T-helper 2 cell treated with Interferon-gamma antibody and Interleukin-4, amounts not matched to agents 5 μg/mL and 100 μg/mL, for 36 hours (primary cell): ENCODE measurements around the gene MBTD1.

ENCODE experiments used
- DNase-seq: peaks from one replicate; pipeline ENCODE4 v3.0.0; 2021; ENCODE audit warnings: low spot score
- H3K27ac Mint-ChIP-seq: one replicate; pipeline ENCODE4 v1.8.0; 2021; ENCODE audit warnings: mild to moderate bottlenecking, mixed read lengths
- H3K27me3 Mint-ChIP-seq: one replicate; pipeline ENCODE4 v1.8.0; 2021; ENCODE audit warnings: low read depth, mixed read lengths
- H3K36me3 Mint-ChIP-seq: one replicate; pipeline ENCODE4 v1.8.0; 2021; ENCODE audit warnings: low read depth, mixed read lengths
- H3K4me1 Mint-ChIP-seq: one replicate; pipeline ENCODE4 v1.8.0; 2021; ENCODE audit warnings: low read depth, mixed read lengths
- H3K4me3 Mint-ChIP-seq: one replicate; pipeline ENCODE4 v1.8.0; 2022; ENCODE audit warnings: mild to moderate bottlenecking, moderate library complexity, mixed read lengths
- H3K9me3 Mint-ChIP-seq: one replicate; pipeline ENCODE4 v1.8.0; 2021; ENCODE audit warnings: mixed read lengths

MBTD1 gene

GRCh38 chr17:51161541-51161940, 98.3 kb downstream of the MBTD1 start:
- Mint-ChIP-seq H3K36me3 (peaks cover 45% of the 10 kb centered on the region), H3K4me1 (peaks cover 14% of the 10 kb centered on the region), H3K4me3 (no peak overlapping the region), H3K9me3 (no peaks in the 10 kb centered on the region), H3K27ac (no peak overlapping the region), H3K27me3 (no peaks in the 10 kb centered on the region)
- DNase-seq = no peak

GRCh38 chr17:51159604-51160003, 100.2 kb downstream of the MBTD1 start:
- no peak for DNase-seq
- no peak overlapping the region for H3K4me3 Mint-ChIP-seq
- H3K27ac Mint-ChIP-seq = no peak overlapping the region
- peaks cover 10% of the 10 kb centered on the region for H3K4me1 Mint-ChIP-seq
- H3K27me3 Mint-ChIP-seq = no peaks in the 10 kb centered on the region
- H3K36me3 Mint-ChIP-seq = peaks cover 49% of the 10 kb centered on the region
- no peaks in the 10 kb centered on the region for H3K9me3 Mint-ChIP-seq

DNA sequence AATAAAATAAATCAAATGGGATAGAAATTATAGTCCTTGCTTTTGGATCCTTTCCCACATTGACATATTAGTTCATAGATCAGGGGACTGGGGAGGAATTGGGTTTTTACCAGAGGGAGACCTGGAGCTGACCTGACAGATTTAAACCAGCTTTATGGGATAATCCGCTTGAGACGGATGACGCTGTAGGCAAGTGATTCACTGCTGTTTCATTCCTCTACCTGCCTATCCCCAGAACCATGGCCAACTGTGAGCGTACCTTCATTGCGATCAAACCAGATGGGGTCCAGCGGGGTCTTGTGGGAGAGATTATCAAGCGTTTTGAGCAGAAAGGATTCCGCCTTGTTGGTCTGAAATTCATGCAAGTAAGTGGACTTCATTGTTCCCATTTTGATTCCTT, 104.4 kb downstream of the MBTD1 start:
- Mint-ChIP-seq H3K27ac (no peak overlapping the region), H3K4me3 (peak overlapping the region; percentile 39)

DNA sequence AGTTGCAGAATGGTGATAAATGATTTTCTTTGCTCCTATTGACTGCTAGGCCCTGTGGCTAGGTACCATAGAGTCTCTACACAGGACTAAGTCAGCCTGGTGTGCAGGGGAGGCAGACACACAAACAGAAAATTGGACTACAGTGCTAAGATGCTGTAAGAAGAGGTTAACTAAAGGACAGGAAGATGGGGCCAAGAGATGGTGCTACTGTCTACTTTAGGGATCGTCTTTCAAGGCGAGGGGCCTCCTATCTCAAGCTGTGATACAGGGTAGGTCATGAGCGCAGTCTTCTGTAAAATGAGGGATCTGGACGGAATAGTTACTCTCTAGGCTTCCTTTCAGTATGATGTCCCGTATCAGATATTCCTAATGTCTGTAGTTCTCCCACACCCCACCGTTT, 105.7 kb downstream of the MBTD1 start:
- DNase-seq = no peak
- Mint-ChIP-seq H3K27me3 (no peaks in the 10 kb centered on the region), H3K9me3 (no peaks in the 10 kb centered on the region), H3K4me1 (peaks cover 13% of the 10 kb centered on the region), H3K4me3 (no peak overlapping the region), H3K27ac (no peak overlapping the region), H3K36me3 (peaks cover 20% of the 10 kb centered on the region)

More for the DNA sequence above, 104.4 kb downstream of the MBTD1 start:
- Mint-ChIP-seq H3K9me3 (no peaks in the 10 kb centered on the region), H3K4me1 (peaks cover 13% of the 10 kb centered on the region), H3K36me3 (peaks cover 28% of the 10 kb centered on the region), H3K27me3 (no peaks in the 10 kb centered on the region)
- DNase-seq = no peak

- peaks cover 19% of the 10 kb centered on the region for H3K36me3 Mint-ChIP-seq
- no peak within 1 kb of the TSS for H3K27ac Mint-ChIP-seq
- H3K27me3 Mint-ChIP-seq = no peaks in the 10 kb centered on the region
- peak; percentile 99 for DNase-seq
- H3K9me3 Mint-ChIP-seq = no peaks in the 10 kb centered on the region
- peaks cover 13% of the 10 kb centered on the region for H3K4me1 Mint-ChIP-seq
- no peak within 1 kb of the TSS for H3K4me3 Mint-ChIP-seq
Measured at GRCh38 chr17:51153210-51154072, 106.4 kb downstream of the MBTD1 start, which contains the start of gene NME1. TSS of gene NME1 (plus strand) at chr17:51153559. CDS start at chr17:51155655, 2,096 bp downstream.

DNA sequence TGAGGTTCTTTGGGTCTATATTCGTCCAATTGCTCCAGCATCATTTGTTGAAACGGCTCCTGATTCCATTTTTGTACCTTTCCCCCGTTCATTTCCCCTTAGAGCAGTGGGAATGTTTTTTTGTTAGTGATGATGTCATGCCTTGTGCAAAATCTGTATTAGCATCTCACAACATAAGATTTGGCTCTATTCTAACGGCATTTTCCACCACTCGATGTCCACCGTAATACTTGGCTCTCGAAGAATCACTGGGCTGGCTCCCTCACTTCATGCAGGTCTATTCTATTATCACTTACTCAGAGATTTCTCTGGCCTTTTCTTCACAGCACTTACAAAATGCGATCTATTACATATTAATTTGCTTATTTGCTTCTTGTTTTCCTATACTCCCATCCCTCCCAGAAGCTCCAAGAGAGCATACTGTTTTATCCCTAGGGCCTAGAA, 107.1 kb downstream of the MBTD1 start:
- H3K4me3 Mint-ChIP-seq = no peak overlapping the region
- H3K4me1 Mint-ChIP-seq = peaks cover 13% of the 10 kb centered on the region
- no peak overlapping the region for H3K27ac Mint-ChIP-seq
- H3K36me3 Mint-ChIP-seq = peaks cover 18% of the 10 kb centered on the region
- no peaks in the 10 kb centered on the region for H3K9me3 Mint-ChIP-seq
- H3K27me3 Mint-ChIP-seq = no peaks in the 10 kb centered on the region
- peak; percentile 16 for DNase-seq

GRCh38 chr17:51150932-51151331, 108.9 kb downstream of the MBTD1 start:
- peaks cover 11% of the 10 kb centered on the region for H3K4me1 Mint-ChIP-seq
- DNase-seq = no peak
- no peaks in the 10 kb centered on the region for H3K9me3 Mint-ChIP-seq
- H3K27ac Mint-ChIP-seq = no peak overlapping the region
- H3K27me3 Mint-ChIP-seq = no peaks in the 10 kb centered on the region
- peaks cover 6% of the 10 kb centered on the region for H3K36me3 Mint-ChIP-seq
- no peak overlapping the region for H3K4me3 Mint-ChIP-seq

DNA sequence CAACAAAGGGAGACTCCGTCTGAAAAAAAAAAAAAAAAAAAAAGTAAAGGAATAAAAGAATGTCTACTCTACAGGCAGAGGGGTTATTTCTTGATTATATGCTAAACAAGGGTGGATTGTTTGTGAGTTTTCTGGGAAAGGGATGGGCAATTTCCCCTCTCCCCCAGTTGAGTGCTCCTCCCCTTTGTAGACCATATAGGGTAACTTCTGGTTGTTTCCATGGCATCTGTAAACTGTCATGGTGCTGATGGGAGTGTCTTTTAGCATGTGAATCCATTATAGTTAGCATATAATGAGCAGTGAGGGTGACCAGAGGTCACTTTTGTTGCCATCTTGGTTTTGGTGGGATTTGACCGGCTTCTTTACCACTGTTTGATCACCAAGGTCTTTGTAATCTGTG, 110.7 kb downstream of the MBTD1 start:
- H3K9me3 Mint-ChIP-seq = no peaks in the 10 kb centered on the region
- H3K27ac Mint-ChIP-seq = no peak overlapping the region
- H3K36me3 Mint-ChIP-seq = no peaks in the 10 kb centered on the region
- DNase-seq = no peak
- H3K27me3 Mint-ChIP-seq = no peaks in the 10 kb centered on the region
- peaks cover 6% of the 10 kb centered on the region for H3K4me1 Mint-ChIP-seq
- no peak overlapping the region for H3K4me3 Mint-ChIP-seq

GRCh38 chr17:51147650-51148049, 112.2 kb downstream of the MBTD1 start:
- no peak overlapping the region for H3K27ac Mint-ChIP-seq
- no peaks in the 10 kb centered on the region for H3K27me3 Mint-ChIP-seq
- no peak overlapping the region for H3K4me3 Mint-ChIP-seq
- no peaks in the 10 kb centered on the region for H3K9me3 Mint-ChIP-seq
- DNase-seq = peak; percentile 16
- H3K4me1 Mint-ChIP-seq = peaks cover 6% of the 10 kb centered on the region
- no peaks in the 10 kb centered on the region for H3K36me3 Mint-ChIP-seq

- Mint-ChIP-seq H3K27ac (no peak overlapping the region), H3K9me3 (no peaks in the 10 kb centered on the region), H3K36me3 (no peaks in the 10 kb centered on the region), H3K4me1 (peaks cover 4% of the 10 kb centered on the region), H3K4me3 (no peak overlapping the region), H3K27me3 (no peaks in the 10 kb centered on the region)
- no peak for DNase-seq
Measured at GRCh38 chr17:51144266-51145022, 115.4 kb downstream of the MBTD1 start.

GRCh38 chr17:51142597-51142996, 117.3 kb downstream of the MBTD1 start:
- Mint-ChIP-seq H3K36me3 (no peaks in the 10 kb centered on the region), H3K27me3 (no peaks in the 10 kb centered on the region), H3K9me3 (no peaks in the 10 kb centered on the region), H3K27ac (no peak overlapping the region), H3K4me1 (peaks cover 4% of the 10 kb centered on the region), H3K4me3 (no peak overlapping the region)
- no peak for DNase-seq

DNA sequence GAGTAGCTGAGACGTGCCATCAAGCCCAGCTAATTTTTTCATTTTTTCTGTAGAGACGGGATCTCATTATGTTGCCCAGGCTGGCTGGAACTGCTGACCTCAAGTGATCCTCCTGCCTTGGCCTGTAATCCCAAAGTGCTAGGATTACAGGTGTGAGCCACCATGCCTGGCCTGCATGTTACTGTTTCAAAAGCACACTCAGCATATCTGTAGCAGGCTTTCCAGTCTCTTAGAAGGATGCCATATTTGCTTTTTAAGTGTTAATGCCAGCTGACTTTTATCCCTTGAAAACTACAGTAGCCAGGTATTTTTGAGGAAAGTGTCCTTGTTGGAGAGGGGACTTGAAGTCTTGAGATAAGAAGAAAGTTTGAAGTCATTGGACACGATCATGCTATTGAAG, 123.9 kb downstream of the MBTD1 start:
- no peak for DNase-seq
- Mint-ChIP-seq H3K9me3 (no peaks in the 10 kb centered on the region), H3K4me3 (no peak overlapping the region), H3K27me3 (no peaks in the 10 kb centered on the region), H3K27ac (no peak overlapping the region), H3K36me3 (no peaks in the 10 kb centered on the region), H3K4me1 (peaks cover 9% of the 10 kb centered on the region)

DNA sequence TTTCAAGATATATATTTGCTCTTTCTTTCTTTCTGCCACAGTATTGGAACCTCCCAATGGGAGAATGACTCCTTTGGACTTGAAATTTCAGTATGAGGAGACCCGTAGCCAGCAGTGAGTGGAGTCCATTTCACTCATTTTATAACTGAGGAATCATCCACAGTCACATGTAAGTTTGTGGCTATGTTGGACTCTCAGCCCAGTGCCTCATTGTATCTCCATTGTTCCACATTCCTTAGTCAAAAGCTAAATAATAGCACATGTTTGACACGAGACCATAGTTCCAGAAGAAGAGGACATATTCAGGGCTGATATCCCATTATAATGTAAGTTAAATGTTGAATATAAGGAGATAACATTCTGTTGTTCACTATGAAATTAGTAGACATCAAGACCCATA, 126.5 kb downstream of the MBTD1 start:
- DNase-seq = no peak
- no peak overlapping the region for H3K27ac Mint-ChIP-seq
- peaks cover 9% of the 10 kb centered on the region for H3K4me1 Mint-ChIP-seq
- H3K4me3 Mint-ChIP-seq = no peak overlapping the region
- H3K27me3 Mint-ChIP-seq = no peaks in the 10 kb centered on the region
- no peaks in the 10 kb centered on the region for H3K9me3 Mint-ChIP-seq
- H3K36me3 Mint-ChIP-seq = no peaks in the 10 kb centered on the region

GRCh38 chr17:51132964-51133319, 126.9 kb downstream of the MBTD1 start:
- no peak overlapping the region for H3K27ac Mint-ChIP-seq
- no peak overlapping the region for H3K4me3 Mint-ChIP-seq
- H3K27me3 Mint-ChIP-seq = no peaks in the 10 kb centered on the region
- H3K36me3 Mint-ChIP-seq = no peaks in the 10 kb centered on the region
- H3K9me3 Mint-ChIP-seq = no peaks in the 10 kb centered on the region
- peaks cover 9% of the 10 kb centered on the region for H3K4me1 Mint-ChIP-seq
- no peak for DNase-seq
